GM19193 (cell line): Measurements from ENCODE around the gene TENM4.

ENCODE experiments used
- POLR2A ChIP-seq: IDR thresholded peaks from 4 replicates; pipeline ENCODE4 v1.6.1; 2011; ENCODE audit not compliant: insufficient read depth, insufficient read length; ENCODE audit errors: extremely low read depth

TENM4 gene

DNA sequence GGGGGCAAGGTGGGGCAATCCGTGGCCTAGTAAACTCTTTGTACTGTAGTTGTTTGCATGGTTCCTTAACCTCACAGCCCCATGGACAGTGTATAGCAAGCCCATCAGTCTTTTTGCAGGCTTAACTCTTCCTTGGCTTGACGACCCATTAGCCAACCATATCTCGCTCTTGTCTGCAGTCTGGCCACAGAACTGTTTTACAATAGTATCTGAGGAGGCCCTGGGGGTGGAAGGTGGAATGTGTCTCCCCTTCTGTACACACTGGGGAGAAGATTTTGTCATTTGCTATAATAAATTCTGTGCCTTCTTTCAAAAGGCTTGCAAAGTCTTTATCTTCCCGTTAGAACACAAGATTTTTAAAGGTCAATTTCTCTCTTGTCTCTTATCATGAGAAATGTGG lies 675.9 kb downstream of the TENM4 start:
- no peak for TF ChIP-seq POLR2A

DNA sequence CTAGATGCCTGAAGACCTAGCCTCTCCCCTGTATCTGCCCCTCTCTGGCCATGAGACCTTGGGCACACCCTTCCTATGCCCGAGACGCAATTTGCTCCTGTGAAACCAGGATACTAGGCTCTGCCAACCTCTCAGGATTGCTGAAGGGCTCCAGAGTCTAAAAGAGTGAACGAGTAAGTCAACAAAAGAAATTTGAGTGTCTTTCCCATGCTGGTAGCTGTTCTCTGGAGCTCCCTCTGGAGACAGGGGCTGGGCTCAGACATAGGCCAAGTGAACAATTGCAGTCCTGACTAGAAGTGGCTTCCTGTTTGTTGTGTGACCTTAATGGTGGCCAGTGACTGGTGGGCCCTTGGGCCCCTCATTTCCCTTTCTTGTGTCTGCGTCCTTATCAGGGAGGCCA lies 677.2 kb downstream of the TENM4 start:
- TF ChIP-seq POLR2A: no peak

DNA sequence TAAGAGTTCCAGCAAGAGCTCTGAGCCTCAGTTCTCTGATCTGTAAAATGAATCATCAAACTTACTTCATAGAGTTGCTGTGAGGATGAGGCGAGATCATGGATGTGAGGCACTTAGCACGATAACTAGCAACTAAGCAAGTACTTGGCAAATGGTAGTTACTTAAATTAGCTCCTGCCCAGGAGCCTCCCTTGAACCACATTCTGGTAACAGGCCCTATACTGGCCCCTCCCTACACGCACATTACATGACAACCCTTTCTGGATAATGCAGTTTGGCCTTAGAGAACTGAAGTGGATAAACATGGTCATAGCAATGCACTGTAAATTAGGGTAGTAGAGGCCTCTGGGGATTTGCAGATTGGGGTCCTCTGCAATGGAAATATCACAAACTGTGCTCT lies 678.7 kb downstream of the TENM4 start:
- TF ChIP-seq POLR2A: no peak

DNA sequence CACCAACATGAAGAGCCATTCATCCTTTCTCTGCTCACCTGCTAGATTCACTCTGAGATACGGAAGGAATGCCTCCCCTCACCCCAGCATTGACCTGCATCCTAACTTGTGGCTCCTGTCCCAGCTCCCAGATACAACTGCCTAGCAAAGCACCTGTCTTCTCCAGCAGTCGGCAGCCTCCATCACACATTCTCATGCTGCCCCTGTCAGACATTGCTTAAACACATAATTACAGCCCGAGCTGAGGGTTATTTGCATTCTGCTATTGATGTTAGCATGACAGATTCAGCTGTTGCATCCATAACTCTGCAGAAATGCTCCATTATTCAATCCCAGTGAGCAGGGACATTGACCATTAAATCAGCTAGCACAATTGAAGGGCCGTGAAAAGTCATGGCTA lies 681.8 kb downstream of the TENM4 start:
- TF ChIP-seq POLR2A: no peak

- no peak for TF ChIP-seq POLR2A
Measured at GRCh38 chr11:78753297-78753696, 687.5 kb downstream of the TENM4 start.

- no peak for TF ChIP-seq POLR2A
Measured at GRCh38 chr11:78752494-78752893, 688.3 kb downstream of the TENM4 start.

DNA sequence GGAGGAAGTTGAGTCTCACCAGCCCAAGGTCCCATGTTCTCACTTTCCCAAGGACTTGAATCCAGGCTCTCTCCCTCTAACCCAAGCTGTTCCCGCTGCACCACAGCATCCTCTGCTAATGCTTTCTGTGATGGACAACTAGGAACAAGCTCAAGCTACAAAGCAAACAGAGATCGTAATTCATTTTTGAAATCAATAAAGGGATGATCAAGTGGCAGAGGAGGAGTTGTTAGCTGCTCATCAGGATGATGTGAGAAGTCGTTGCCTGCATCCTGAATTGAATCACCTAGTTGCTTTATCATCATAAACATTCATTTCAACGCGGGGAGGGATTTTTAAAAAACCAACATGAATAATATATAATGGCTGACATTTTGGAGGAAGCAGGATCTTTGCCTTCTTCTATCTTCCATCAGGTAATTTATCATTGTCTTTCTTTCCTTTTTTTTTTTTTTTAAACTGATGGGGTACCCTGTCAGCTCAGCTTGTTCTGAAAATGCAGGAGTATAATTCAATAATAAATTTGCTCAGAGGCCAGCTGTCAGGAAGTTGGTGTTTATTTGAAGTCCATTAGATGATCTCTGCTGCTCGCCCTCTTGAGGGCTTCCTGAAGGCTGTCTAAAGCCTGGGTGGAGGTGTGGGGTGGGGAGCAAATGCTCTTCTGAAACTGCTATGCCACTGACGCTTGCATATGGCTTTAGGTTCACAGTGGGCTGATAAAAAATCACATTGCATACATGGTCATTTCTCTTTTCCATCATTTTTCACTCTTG lies 691.7 kb downstream of the TENM4 start:
- TF ChIP-seq POLR2A: no peak

- TF ChIP-seq POLR2A: no peak
Measured at GRCh38 chr11:78744949-78745348, 695.9 kb downstream of the TENM4 start.

DNA sequence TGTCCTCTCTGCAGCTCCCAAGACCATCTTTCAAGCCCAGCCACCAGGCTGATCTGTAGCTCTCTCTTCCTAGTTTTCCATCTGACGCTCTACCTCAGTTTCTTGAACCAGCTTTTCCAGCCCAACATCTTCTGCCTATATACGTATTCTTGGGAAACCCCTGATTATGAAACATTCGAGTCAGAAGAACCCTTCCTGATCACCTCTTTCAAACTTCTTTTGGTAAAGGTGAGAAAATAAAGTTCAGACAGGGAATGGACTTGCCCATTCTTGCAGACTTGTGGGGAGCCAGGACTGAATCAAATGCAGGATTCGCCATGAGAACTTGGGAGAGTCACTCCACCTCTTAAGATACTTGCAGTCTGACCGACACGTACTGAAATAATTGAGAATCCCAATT lies 696.6 kb downstream of the TENM4 start:
- no peak for TF ChIP-seq POLR2A

GRCh38 chr11:78742430-78742829 lies 698.4 kb downstream of the TENM4 start:
- no peak for TF ChIP-seq POLR2A

DNA sequence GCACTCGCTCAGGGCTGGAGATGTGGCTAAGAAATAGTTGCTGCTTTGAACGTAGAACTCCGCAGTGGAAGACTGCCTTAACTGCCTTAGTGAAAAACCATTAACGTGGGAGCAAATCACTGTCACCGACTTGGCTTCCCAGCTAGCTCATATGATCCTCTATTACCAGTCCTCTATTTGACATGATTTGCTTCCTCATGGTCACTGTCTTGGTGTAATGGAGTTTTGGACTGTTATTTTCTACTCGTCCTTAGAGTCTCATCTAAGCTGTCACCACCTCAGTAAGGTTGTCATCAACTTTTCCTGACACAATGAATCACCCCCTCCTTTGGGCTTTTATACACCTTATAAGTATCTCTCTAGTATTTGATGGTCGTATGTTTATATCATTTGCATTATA lies 699.1 kb downstream of the TENM4 start:
- TF ChIP-seq POLR2A: no peak

- TF ChIP-seq POLR2A: no peak
Measured at GRCh38 chr11:78740199-78741071, 700.4 kb downstream of the TENM4 start.

GRCh38 chr11:78737891-78738290 lies 702.9 kb downstream of the TENM4 start:
- no peak for TF ChIP-seq POLR2A

- TF ChIP-seq POLR2A: no peak
Measured at GRCh38 chr11:78737301-78737700, 703.5 kb downstream of the TENM4 start.

GRCh38 chr11:78735711-78736110 lies 705.1 kb downstream of the TENM4 start:
- no peak for TF ChIP-seq POLR2A

DNA sequence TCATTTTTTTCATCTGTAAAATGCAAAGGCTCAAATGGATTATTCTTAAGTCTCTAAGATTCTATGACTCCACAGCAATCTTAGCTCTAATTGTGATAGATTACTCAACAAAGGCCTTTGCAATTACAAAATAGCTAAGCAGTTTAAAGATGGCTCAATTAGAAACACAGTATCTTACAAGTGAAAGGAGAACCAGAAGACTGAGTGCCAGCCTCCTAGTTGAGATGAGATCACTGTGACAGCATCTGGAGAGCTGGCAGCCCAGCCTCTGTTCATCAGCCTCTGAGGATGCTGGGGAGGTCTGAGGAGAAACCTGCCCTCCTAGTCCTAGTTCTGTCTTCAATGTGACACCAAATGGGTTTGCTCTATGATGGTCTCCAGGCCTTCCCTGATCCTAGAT lies 707.8 kb downstream of the TENM4 start:
- no peak for TF ChIP-seq POLR2A
